Ecto neural progenitor cell (in vitro differentiated cells): Measurements from ENCODE around the gene RIPK4.

Source experiments
- DNase-seq: peaks from one replicate; pipeline ENCODE4 v3.0.0-alpha.2; 2018; ENCODE audit warnings: low spot score

RIPK4 gene

GRCh38 chr21:41691205-41692184 is 75.4 kb downstream of the RIPK4 start:
- DNase-seq, result no peak
